ENCODE data around the gene TRPC6.

TRPC6 gene

GRCh38 chr11:101458161-101458560 lies 125.6 kb downstream of the TRPC6 start:
- H3K4me3 ChIP-seq (ENCODE audit: low read depth, low read length, poor library complexity, severe bottlenecking) = no peak overlapping the region
- H3K9ac ChIP-seq (ENCODE audit: low read length) = no peak overlapping the region
- no peaks in the 10 kb centered on the region for H3K9me2 ChIP-seq (ENCODE audit: low read depth, low read length)
- no peak for TF ChIP-seq CTCF (IDR thresholded peaks at IDR 0.05; ENCODE audit: low read length)
- no peak for TF ChIP-seq EZH2 (IDR thresholded peaks at IDR 0.05; ENCODE audit: borderline replicate concordance, low read length)
- H3K4me1 ChIP-seq (ENCODE audit: insufficient read depth, low read length, severe bottlenecking) = no peaks in the 10 kb centered on the region
- no peaks in the 10 kb centered on the region for H3F3A ChIP-seq (ENCODE audit: insufficient read depth, low read length)
- no peaks in the 10 kb centered on the region for H3K9me3 ChIP-seq (ENCODE audit: low read length)
- H4K20me1 ChIP-seq (ENCODE audit: insufficient read depth, low read length) = no peaks in the 10 kb centered on the region
- H3K27ac ChIP-seq (ENCODE audit: low read depth, low read length, poor library complexity, severe bottlenecking) = no peak overlapping the region
- no peaks in the 10 kb centered on the region for H3K27me3 ChIP-seq (ENCODE audit: insufficient read depth, low read length)
- H3K4me2 ChIP-seq (ENCODE audit: low read length) = no peak overlapping the region
- no peaks in the 10 kb centered on the region for H3K36me3 ChIP-seq (ENCODE audit: insufficient read depth, low read length)
- no peak overlapping the region for H2AFZ ChIP-seq (ENCODE audit: low read length)
- H3K79me2 ChIP-seq (ENCODE audit: insufficient read depth, low read length) = no peaks in the 10 kb centered on the region

GRCh38 chr11:101456812-101457211 lies 127.0 kb downstream of the TRPC6 start:
- H3K4me3 ChIP-seq (ENCODE audit: low read depth, low read length, poor library complexity, severe bottlenecking) = no peak overlapping the region
- H3K4me2 ChIP-seq (ENCODE audit: low read length) = no peak overlapping the region
- H3K36me3 ChIP-seq (ENCODE audit: insufficient read depth, low read length) = no peaks in the 10 kb centered on the region
- no peak overlapping the region for H2AFZ ChIP-seq (ENCODE audit: low read length)
- H3K9me2 ChIP-seq (ENCODE audit: low read depth, low read length) = no peaks in the 10 kb centered on the region
- H3K9ac ChIP-seq (ENCODE audit: low read length) = no peak overlapping the region
- H3K27me3 ChIP-seq (ENCODE audit: insufficient read depth, low read length) = no peaks in the 10 kb centered on the region
- H3K27ac ChIP-seq (ENCODE audit: low read depth, low read length, poor library complexity, severe bottlenecking) = no peak overlapping the region
- peak; percentile 50 for TF ChIP-seq CTCF (IDR thresholded peaks at IDR 0.05; ENCODE audit: low read length)
- TF ChIP-seq EZH2 (IDR thresholded peaks at IDR 0.05; ENCODE audit: borderline replicate concordance, low read length) = no peak
- H3F3A ChIP-seq (ENCODE audit: insufficient read depth, low read length) = no peaks in the 10 kb centered on the region
- H4K20me1 ChIP-seq (ENCODE audit: insufficient read depth, low read length) = no peaks in the 10 kb centered on the region
- H3K79me2 ChIP-seq (ENCODE audit: insufficient read depth, low read length) = no peaks in the 10 kb centered on the region
- no peaks in the 10 kb centered on the region for H3K9me3 ChIP-seq (ENCODE audit: low read length)
- H3K4me1 ChIP-seq (ENCODE audit: insufficient read depth, low read length, severe bottlenecking) = no peaks in the 10 kb centered on the region

GRCh38 chr11:101453682-101454081 lies 130.1 kb downstream of the TRPC6 start:
- no peaks in the 10 kb centered on the region for H3K79me2 ChIP-seq (ENCODE audit: insufficient read depth, low read length)
- TF ChIP-seq EZH2 (IDR thresholded peaks at IDR 0.05; ENCODE audit: borderline replicate concordance, low read length) (no peak), CTCF (IDR thresholded peaks at IDR 0.05; ENCODE audit: low read length) (no peak)
- H3K27me3 ChIP-seq (ENCODE audit: insufficient read depth, low read length) = no peaks in the 10 kb centered on the region
- H3K9me2 ChIP-seq (ENCODE audit: low read depth, low read length) = no peaks in the 10 kb centered on the region
- H3K9ac ChIP-seq (ENCODE audit: low read length) = no peak overlapping the region
- H4K20me1 ChIP-seq (ENCODE audit: insufficient read depth, low read length) = no peaks in the 10 kb centered on the region
- no peak overlapping the region for H3K4me2 ChIP-seq (ENCODE audit: low read length)
- H3F3A ChIP-seq (ENCODE audit: insufficient read depth, low read length) = no peaks in the 10 kb centered on the region
- no peak overlapping the region for H3K4me3 ChIP-seq (ENCODE audit: low read depth, low read length, poor library complexity, severe bottlenecking)
- no peaks in the 10 kb centered on the region for H3K36me3 ChIP-seq (ENCODE audit: insufficient read depth, low read length)
- no peaks in the 10 kb centered on the region for H3K4me1 ChIP-seq (ENCODE audit: insufficient read depth, low read length, severe bottlenecking)
- H2AFZ ChIP-seq (ENCODE audit: low read length) = no peak overlapping the region
- no peak overlapping the region for H3K27ac ChIP-seq (ENCODE audit: low read depth, low read length, poor library complexity, severe bottlenecking)
- no peaks in the 10 kb centered on the region for H3K9me3 ChIP-seq (ENCODE audit: low read length)

All from OCI-LY1 (cell line).